PFSK-1 (cell line): ENCODE measurements around the gene SEMA4D.

Source experiments
- POLR2AphosphoS5 ChIP-seq: IDR thresholded peaks from 2 replicates; pipeline ENCODE4 v1.6.1; 2012; ENCODE audit warnings: low read depth, mild to moderate bottlenecking, control low read depth, low read length, moderate library complexity
- REST ChIP-seq, 2 experiments: IDR thresholded peaks; 2 replicates each; pipeline versions ENCODE4 v1.6.1 to v1.8.0; 2011 to 2012; ENCODE audit warnings: low read depth in 2 of 2, low read length in 2 of 2, control low read depth in 1 of 2, inconsistent platforms in 1 of 2, mild to moderate bottlenecking in 1 of 2, moderate library complexity in 1 of 2; ENCODE audit not compliant: insufficient read depth in 1 of 2
- TAF1 ChIP-seq: IDR thresholded peaks from 2 replicates; pipeline ENCODE4 v1.6.1; 2012; ENCODE audit warnings: low read length, control low read depth, borderline replicate concordance; ENCODE audit not compliant: insufficient read depth

- no peak for TF ChIP-seq TAF1
- no peak for TF ChIP-seq POLR2AphosphoS5
- TF ChIP-seq REST (IDR thresholded peaks at IDR 0.05; ENCODE audit: insufficient read depth in 1 of 2, low read depth in 2 of 2, low read length in 2 of 2), result no peak
Measured at GRCh38 chr9:89528131-89528530, 30.2 kb upstream of the SEMA4D start.
